ENCODE measurements around the gene CCDC121.
A peak's percentile ranks its signal among the peaks of the same experiment; 100 is the strongest.

The CCDC121 gene

DNA sequence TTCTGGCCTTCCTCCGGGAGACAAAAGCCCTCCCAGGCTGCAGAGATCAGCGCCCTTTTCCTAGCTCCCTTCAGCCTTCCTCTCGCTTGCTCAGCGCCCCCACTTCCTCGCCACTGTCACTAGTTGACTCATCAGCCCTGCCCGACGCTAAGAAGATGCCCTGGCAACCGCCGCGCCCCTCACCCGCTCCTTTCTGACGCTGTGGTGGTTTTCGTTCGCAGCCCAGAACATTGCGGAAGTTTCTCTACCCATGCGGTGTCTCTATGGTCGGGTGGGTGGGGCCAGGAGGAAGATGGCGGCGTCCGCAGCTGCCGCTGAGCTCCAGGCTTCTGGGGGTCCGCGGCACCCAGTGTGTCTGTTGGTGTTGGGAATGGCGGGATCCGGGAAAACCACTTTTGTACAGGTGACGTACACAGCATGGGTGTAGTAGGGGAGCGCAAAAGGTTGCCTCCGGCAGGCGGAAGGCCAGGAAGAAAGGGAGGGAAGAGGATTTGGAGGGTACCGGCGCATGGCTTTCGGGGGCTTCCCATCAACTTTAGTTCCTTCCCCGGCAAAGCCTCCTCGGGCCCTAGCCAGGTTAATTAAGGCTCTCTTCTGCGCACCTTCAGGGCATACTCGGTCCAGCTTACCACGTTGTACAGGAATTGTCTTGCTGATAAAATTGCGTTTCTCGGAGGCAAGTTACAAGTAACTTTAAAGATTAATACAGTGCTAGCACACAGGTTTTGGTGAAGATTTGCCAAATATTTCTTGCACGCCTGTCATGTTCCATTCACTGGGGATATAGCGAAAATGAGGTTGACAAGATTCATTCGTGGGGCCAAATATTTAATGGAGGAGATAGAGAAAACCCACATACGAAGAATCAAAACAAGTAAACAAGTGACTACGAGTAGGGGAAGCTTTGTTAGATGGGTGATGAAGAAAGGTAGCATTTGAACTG, at the start of gene CCDC121, which contains the start of gene GPN1:
CCDC121 (minus strand) TSS at position 246 of the 943 bp plus-strand sequence. CDS start 1,213 bp downstream, outside the sequence.
GPN1 (plus strand) TSS at position 284 of the 943 bp plus-strand sequence; CDS start at position 293, 9 bp downstream.
- peak; percentile 94 for DNase-seq

GRCh38 chr2:27672723-27673486, 44.1 kb upstream of the CCDC121 start:
- DNase-seq, result no peak

GRCh38 chr2:27671235-27671634, 42.4 kb upstream of the CCDC121 start:
- DNase-seq, result no peak

DNA sequence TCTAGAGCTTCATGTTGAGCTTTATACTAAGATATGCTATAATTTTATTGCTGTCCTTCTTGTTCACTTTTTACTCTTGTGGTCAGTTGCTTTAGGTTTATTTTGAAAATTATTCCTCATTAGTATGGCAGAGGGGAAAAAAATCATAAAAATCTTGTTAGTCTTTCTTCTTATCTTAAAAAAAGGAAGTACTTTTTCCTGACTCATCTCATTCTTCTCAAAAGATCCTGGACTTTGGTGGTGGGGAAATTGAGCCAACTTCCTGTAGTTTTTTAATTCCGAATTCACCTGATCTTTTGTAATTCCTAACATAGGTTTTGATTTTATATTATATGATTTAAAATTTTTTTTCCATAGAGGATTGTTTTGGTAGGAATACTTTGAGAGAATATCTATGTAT, 38.6 kb upstream of the CCDC121 start:
- DNase-seq, result no peak

DNA sequence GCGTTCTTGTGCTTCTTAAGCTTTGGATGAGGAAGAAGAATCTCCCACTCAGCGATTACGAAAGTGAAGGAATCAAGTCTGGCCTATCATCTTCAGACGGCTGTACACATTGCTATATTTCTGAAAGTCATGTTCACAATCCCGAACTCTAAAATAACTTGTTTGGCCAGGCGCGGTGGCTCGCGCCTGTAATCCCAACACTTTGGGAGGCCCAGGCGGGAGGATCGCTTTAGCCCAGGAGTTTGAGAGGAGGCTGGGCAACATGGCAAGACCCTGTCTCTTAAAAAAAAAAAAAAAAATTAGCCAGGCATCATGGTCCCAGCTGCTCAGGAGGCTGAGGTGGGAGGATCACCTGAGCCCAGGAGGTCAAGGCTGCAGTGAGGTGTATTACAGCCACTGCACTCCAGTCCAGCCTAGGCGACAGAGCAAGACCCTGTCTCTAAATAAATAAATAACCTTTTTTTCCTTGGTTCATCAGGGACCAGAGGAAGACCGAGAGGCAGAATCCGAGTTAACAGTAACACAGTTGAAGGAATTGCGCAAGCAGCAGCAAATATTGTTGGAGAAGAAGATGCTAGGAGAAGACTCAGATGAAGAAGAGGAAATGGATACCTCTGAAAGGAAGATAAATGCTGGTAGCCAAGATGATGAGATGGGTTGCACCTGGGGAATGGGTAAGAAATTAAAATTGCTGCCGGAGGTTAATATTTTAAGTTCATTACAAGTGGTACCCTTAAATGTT, 36.0 kb upstream of the CCDC121 start:
- no peak for DNase-seq

DNA sequence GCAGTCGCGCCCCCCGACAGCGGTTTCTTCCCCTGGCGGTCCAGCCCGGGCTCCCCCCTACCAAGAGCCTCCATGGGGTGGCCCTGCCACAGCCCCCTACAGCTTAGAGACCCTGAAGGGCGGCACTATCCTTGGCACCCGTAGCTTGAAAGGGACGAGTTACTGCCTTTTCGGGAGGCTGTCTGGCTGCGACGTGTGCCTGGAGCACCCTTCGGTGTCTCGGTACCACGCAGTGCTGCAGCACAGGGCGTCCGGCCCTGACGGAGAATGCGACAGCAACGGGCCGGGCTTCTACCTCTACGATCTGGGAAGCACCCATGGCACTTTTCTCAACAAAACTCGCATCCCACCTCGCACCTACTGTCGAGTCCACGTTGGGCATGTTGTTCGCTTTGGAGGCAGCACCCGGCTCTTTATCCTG, 35.4 kb upstream of the CCDC121 start:
- DNase-seq, result no peak

DNA sequence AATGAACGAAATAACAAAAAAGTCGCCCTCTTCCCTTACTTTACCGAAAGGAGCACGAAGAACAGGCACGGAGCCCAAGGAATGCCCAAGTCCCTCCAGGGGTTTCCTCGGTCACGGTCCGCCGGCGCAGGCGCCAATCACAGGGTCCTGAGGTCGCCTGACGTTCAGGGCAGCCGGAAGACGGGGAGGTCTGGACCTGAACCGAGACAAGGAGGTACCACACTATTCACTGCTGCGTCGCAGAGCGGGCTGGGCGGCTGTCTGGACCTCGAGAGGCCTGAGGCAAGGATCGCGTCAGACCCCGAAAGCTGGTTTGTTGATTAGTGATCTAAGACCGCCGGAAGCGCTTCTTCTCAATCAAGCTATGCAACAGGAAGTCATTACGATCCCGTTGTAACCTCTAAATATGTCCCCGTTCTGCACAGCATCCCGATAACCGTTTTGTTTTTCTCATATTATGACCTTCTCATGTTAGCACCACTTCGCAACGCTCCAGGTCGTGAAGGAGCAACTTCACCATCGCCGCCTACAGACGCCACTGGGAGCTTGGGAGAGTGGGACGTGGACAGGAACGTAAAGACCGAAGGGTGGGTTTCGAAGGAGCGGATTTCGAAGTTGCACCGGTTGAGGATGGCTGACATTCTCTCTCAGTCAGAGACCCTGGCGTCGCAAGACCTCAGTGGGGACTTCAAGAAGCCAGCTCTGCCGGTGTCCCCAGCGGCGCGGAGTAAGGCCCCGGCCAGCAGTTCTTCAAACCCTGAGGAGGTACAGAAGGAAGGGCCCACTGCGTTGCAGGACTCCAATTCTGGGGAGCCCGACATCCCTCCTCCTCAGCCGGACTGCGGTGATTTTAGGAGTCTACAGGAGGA, 34.7 kb upstream of the CCDC121 start, which contains the start of the genes SLC4A1AP and SUPT7L:
SLC4A1AP (plus strand) TSS at position 605 of the 869 bp plus-strand sequence; CDS start at position 631, 26 bp downstream.
SUPT7L (minus strand) TSS at position 330 of the 869 bp plus-strand sequence. CDS start 1,422 bp downstream, outside the sequence.
- DNase-seq, result peak; percentile 88

DNA sequence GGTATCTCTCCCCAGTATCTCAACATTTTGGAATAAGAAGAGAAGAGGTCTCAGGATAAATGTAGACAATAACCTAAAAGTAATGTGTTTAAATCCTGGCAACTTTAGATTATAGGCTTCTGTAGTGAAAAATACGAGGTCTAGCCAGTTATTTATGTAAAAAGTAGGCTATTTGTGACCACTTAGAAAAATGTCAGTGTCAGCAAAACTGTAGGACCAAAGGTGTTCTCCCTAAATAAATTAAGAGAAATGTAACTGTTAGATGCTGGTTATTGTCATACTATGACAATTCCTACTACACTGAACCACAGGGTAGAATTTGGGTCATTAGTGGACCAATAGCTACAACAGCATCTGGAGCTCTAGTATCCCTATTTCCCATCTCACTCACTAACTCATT, 32.6 kb upstream of the CCDC121 start:
- no peak for DNase-seq

DNA sequence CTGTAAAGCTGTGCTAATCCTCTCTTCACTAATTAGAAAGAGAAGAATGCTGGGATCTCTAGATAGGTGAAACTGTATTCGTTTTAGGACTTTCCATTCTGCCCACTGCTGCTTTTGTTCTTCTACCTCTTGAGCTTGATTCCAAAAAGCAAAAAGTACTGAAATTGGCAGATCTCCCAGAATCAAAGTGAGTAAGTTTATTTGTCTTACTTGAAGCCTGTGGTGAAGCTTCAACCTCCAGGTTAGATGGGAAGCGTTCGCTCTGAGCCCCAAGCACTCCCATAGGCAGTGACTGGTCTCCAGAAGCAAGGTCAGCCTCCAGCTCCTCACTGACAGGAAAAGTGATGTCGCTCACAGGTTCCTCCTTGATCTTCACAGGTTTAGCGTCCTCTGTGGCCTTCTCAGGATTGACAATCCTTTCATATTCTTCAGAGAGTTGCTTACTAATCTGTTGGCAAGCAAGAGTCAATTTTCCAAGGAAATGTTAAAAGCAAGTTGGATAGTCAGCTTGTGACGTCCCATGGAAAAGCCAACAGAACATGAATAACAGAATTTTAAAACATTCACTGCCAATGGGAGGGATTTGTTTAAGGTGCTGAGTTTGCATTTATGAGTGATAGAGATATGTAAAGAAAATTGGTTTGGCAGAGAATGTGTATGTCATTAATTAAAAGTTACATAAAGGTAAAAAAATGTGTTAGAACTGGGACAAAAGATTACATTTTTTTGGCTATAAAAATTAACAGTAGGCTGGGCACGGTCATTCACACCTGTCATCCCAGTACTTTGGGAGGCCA, 26.5 kb upstream of the CCDC121 start:
- no peak for DNase-seq

DNA sequence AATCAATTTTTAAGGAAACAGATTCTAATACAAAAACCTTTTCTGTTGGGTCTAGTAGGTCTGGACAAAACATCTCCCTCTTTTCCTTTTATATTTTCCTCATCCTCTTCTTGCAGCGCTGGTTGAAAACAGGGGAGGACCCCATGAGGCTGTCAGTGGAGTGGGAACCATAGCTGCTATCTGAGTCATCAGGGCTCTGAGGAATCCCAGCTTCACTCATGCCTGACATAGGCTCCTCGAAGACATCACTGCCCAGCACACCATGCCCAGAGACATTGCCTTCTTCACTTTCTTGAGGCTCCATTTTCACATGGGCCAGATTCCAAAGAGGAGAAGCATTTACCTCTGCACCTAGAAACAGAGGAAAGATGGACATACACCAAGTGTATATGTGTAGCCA, 24.6 kb upstream of the CCDC121 start:
- no peak for DNase-seq

DNA sequence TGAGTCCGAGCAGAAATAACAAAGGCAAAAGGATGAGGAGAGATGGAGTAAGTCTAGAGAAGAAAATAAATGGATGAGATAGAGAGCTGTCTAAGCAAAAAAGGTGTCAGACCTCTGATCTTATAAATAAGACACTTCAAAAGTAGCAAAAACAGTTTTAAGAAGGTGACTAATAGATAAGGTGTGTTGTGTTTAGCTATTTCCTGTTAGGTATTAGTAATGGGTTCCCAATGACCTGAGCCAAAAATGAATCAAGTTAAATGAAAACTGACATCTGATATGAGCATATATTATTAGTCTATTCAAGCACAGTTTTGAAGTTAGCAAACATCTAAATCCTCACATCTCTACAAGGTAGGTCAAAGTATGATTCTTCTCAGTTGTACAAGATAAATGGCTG, 24.0 kb upstream of the CCDC121 start:
- no peak for DNase-seq

GRCh38 chr2:27652341-27652740, 23.5 kb upstream of the CCDC121 start:
- no peak for DNase-seq

DNA sequence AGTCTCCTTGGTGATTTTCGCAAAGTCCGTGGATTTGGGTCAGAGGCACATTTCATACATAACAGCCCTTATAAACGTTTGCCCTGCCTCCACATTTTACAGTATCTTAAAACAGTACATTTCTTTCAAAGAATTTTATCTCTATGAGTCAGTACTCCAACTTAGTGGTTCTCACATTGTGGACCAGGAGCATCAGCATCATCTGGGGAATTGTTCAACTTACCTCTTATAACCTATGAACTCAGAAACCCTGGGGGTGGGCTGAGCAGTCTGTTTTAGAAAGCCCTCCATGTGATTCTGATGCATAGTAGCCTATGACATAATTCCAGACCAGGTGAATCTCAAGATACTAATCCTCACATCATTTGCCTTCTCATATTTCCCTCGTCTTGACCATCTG, 22.2 kb upstream of the CCDC121 start:
- no peak for DNase-seq

GRCh38 chr2:27647737-27648136, 18.9 kb upstream of the CCDC121 start:
- DNase-seq, result no peak

- DNase-seq, result no peak
Measured at GRCh38 chr2:27647289-27647688, 18.5 kb upstream of the CCDC121 start.

DNA sequence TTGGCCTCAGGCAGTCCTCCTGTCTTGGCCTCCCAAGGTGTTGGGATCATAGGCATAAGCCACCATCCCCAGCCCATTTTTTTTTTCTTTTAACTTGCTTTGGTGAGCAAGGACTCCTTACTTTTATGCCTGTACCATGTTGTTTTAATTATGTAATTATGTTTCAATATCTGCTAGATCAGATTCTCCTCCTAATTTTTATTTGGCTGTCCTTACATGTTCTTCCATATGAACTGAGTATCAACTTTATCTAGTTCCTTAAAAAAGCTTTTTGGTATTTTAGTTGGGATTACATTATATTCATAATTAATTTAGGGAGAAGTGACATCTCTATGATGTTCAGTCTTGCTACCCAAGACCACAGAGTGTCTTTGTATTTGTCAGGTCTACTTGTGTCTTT, 16.4 kb upstream of the CCDC121 start:
- DNase-seq, result no peak

GRCh38 chr2:27640722-27641245, 12.0 kb upstream of the CCDC121 start:
- no peak for DNase-seq

DNA sequence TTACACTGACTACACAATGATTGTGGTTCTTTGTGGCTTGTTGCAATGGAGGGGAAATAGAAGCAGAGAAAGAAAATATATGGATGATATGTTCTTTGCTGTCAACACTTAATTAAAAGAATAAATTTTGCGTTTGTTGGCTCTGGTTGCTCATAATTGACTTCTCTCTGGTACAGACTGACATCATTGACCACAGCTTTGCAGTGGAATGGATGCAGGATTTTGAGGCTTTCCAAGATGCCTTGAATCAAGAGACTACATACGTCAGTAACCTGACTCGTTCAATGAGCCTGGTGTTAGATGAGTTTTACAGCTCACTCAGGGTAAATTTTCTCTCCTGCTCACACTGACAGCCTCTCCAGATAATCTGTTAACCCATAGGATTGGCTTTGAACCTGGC, 9.9 kb upstream of the CCDC121 start:
- DNase-seq, result no peak

- no peak for DNase-seq
Measured at GRCh38 chr2:27638037-27638637, 9.3 kb upstream of the CCDC121 start.

DNA sequence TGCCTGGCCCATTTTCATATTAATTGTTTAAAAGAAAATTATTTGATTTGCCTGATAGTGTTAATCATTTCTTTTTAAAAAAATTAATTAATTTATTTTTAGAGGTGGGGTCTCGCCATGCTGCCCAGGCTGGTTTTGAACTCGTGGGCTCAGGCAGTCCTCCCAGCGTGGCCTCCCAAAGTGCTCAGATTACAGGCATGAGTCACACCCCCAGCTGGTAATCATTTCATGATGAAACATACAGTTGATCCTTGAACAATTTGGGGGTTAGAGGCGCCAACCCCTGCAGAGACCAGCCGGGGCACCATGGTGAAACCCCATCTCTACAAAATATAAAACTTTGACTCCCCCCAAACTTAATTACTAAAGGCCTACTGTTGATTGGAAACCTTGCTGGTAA, 8.0 kb upstream of the CCDC121 start:
- DNase-seq, result no peak

Measured in activated CD8-positive, alpha-beta memory T cell treated with anti-CD3 and anti-CD28 coated beads, Interleukin-2, amount 50 U/mL, for 48 hours (primary cell).